Cardiac septum (tissue), 1 donor: ENCODE data around the gene PSTPIP2. TPM values are rescaled to one million over a fixed set of nuclear protein-coding genes. Genes with fewer than 3 reads are reported as not detected.
"Not testable (repeated sequence)": the region's sequence is repeated elsewhere in the genome, so short reads cannot be mapped to it uniquely, and the experiment has no call there.

Experiments used
- DNase-seq: peaks from one replicate; pipeline ENCODE4 v3.0.0-alpha.2; 2020; ENCODE audit warnings: low spot score
- intact Hi-C: fragments of 100-400 bp; cut with DNase I; formaldehyde crosslinking; loops from one replicate; pipeline ENCODE4 v1.14.0; 2022
- total RNA-seq: library from RNA; stranded (reverse); fragmentation: NEBNext Ultra II Directional; extraction: Animal tissue kit (Norgen Biotek cat#: 25700); gene quantifications from one replicate; pipeline ENCODE4 v1.2.1, GENCODE V29; 2021
- donor health status: DM: no; HTN: no; CAD: no.

The PSTPIP2 gene
- total RNA-seq, 1 donor from 2014 or later = 1.3 TPM

DNA sequence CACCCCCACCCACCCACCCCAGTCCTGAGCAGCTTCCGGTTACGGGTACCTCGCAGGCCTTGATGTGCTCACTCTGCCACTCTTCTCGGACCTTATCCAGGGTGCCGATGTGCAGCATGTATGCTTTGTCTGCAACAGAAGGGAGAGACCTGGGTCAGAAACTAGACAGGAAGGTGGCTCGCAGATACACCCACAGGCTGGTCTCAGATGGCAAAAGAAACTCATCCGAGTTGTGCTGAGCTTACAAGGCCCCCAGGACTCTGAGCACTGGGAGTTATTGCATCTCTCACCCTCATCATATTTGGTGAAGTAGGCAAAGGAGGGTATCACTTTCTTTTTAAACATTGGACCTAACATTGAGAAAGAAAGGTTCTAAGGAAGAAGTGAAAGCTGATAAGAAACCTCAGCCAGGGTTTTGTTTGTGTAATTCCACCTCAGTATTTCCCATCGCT, 74.3 kb downstream of the PSTPIP2 start:
- intact Hi-C loops = no loop called here
- no peak for DNase-seq

- intact Hi-C loops = no loop called here
- DNase-seq = no peak
Observed at GRCh38 chr18:45995461-45995860, 76.6 kb downstream of the PSTPIP2 start.

GRCh38 chr18:45993438-45993837, 78.6 kb downstream of the PSTPIP2 start:
- intact Hi-C loops = no loop called here
- DNase-seq = no peak

- intact Hi-C loops, DNase-seq: not testable (repeated sequence)
Observed at GRCh38 chr18:45992527-45992926, 79.5 kb downstream of the PSTPIP2 start.

DNA sequence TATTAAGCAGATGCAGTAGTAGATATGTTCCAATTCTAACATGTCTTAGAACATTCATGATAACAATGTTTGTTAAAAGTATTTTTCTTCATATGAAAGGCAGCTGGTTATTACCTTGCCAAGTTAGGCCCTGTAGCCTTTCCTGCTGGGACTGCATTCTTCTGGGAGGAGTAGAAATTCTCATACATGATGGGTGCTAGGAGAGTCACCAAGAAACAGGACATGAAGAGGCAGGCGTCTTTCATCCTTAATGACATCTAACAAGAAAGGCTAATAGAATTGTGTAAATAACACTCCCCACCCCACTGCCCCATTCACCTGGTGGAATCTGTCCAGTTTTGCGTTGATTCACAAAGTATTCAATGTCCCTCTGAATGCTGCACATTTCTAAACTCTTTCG, 80.3 kb downstream of the PSTPIP2 start:
- DNase-seq = no peak
- intact Hi-C loops = no loop called here

DNA sequence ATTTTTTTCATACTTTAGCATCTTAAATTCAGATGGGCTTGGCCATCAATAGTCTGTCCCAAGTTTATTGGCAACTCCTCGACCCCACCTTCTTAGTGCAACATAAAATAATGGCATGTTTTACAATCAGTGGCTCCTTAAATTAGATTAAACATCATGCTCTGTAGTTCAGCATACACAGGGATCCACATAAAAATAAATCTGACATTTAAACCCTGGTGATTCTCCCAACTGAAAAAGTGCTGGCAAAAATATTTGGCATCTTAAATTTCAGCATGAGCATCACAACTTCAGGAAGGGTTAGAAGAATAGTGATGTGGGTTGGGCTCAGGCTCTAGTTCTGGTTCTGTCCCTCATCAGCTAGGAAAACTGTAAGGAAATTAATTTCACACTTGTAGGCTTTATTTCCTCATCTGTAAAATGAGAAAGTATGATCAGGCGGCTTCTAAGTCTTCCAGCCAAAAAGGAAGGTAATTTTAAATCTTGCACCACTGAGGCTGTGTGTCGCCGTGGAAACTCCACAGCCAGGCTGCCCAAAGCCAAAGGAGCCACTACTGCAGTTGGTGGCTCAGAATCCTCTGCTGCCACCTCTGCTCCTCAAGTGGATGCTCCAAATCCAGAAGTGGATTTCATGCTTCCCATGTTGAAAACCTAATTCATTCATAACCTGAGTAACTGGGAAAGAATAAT, 87.4 kb downstream of the PSTPIP2 start:
- intact Hi-C loops = no loop called here
- DNase-seq = no peak

DNA sequence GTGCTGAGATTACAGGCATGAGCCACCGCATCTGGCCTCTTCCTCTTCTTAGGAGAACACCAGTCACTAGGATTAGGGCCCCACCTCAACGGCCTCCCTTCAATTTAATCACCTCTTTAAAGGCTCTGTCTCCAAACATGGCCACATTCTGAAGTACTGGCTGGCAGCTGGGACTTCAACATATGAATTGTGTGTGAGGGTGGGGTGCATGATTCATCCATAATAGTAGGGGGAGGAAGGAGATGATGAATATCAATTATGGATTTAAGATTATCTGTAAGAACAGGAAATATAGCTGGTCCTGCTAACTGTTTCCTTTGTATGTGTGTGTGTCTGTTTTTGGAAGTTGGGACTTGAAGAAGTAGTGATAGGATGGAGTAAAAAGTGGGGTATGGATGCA, 90.2 kb downstream of the PSTPIP2 start:
- intact Hi-C loops = no loop called here
- no peak for DNase-seq

- DNase-seq = no peak
- intact Hi-C loops = no loop called here
Observed at GRCh38 chr18:45980229-45980628, 91.8 kb downstream of the PSTPIP2 start.

- DNase-seq = no peak
- intact Hi-C loops = loop anchor here (10.0 kb wide), 1 partner anchor 313 kb away; no protein-coding TSS in a partner anchor
Observed at GRCh38 chr18:45978084-45978483, 94.0 kb downstream of the PSTPIP2 start.

DNA sequence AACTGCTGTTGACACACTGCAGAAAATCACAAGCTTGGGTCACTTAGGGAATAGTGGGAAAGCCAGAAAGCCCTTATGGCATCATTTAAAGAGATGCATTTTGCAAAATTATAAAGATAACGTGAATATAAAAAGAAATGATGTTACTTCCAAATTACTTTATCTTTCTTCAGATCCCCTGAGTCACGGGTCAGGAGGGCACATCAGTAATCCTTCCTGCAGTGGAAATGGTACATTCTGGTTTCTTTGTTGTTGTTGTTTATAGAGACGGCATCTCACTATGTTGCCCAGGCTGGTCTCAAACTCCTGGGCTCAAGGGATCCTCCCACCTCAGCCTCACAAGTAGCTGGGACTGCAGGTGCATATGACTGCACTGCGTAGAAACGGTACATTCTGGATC, 95.1 kb downstream of the PSTPIP2 start:
- DNase-seq = no peak
- intact Hi-C loops = loop anchor here (10.0 kb wide), 1 partner anchor 312 kb away; no protein-coding TSS in a partner anchor

- intact Hi-C loops = loop anchor here (10.0 kb wide), 1 partner anchor 312 kb away; no protein-coding TSS in a partner anchor
Observed at GRCh38 chr18:45976566-45976965, 95.5 kb downstream of the PSTPIP2 start.

DNA sequence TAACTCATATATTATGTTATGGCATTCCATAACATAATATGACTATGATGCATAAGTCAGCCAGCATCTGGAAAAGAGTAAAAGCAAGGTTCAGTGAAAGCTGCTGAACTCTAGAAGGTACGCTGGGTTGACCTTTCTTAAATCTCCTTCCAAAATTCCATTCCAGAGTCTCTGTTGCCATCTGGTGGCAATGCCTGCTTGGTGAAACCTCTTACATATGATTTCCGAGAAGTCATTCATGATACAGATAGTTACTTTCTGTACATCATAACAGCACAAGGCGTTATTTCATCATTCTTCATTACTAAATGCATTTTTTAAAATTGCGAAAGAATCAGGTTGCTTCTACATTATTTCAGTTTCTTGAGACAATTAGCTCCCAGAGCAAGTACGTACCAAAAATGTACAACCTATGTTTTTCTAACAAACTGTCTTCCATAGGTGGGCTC, 97.9 kb downstream of the PSTPIP2 start:
- intact Hi-C loops = loop anchor here (5.0 to 10.0 kb wide), 2 partner anchors 282 to 309 kb away; no protein-coding TSS in a partner anchor
- no peak for DNase-seq

More at GRCh38 chr18:45976566-45976965, 95.5 kb downstream of the PSTPIP2 start:
- no peak for DNase-seq

- intact Hi-C loops = loop anchor here (5.0 kb wide), 1 partner anchor 105 kb away; the partner anchor contains the start of gene PSTPIP2
- DNase-seq = peak; percentile 98
Observed at GRCh38 chr18:45967007-45967706, 104.9 kb downstream of the PSTPIP2 start, which contains the start of gene EPG5. TSS of gene EPG5 (minus strand) at chr18:45967329. CDS start at chr18:45967239, 90 bp downstream.

- DNase-seq = not testable (repeated sequence)
- intact Hi-C loops = loop anchor here (5.0 kb wide), 1 partner anchor 107 kb away; the partner anchor contains the start of gene PSTPIP2
Observed at GRCh38 chr18:45964913-45965312, 107.1 kb downstream of the PSTPIP2 start.

GRCh38 chr18:45962866-45963265, 109.2 kb downstream of the PSTPIP2 start:
- intact Hi-C loops = no loop called here

GRCh38 chr18:45962461-45962860, 109.6 kb downstream of the PSTPIP2 start:
- no peak for DNase-seq
- intact Hi-C loops = no loop called here

More at GRCh38 chr18:45962866-45963265, 109.2 kb downstream of the PSTPIP2 start:
- no peak for DNase-seq

- DNase-seq, intact Hi-C loops: not testable (repeated sequence)
Observed at GRCh38 chr18:45959484-45959883, 112.6 kb downstream of the PSTPIP2 start.

GRCh38 chr18:45958730-45959129, 113.3 kb downstream of the PSTPIP2 start:
- intact Hi-C loops = no loop called here
- no peak for DNase-seq

DNA sequence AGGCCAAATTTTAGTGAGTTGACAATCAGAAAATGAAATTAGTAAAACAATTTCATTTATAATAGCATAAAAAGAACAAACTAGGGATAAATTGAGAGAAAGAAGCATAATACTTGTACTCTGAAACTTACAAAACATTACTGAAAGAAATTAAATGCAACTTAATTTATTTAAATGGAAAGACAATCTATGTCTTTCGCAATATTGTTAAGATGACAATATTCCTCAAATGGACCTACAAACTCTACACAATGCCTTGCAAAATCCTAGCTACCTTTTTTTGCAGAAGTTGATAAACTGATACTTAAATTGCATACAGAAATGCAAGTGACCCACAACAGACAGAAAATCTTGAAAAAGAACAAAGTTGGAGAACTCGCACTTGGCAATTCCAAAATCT, 114.0 kb downstream of the PSTPIP2 start:
- intact Hi-C loops = no loop called here
- no peak for DNase-seq

GRCh38 chr18:45957100-45957499, 115.0 kb downstream of the PSTPIP2 start:
- intact Hi-C loops = no loop called here
- DNase-seq = no peak
